Posterior vena cava (tissue), 2 donors: ENCODE measurements around the gene HDAC7. TPM values are rescaled to one million over a fixed set of nuclear protein-coding genes. Genes with fewer than 3 reads are reported as not detected.

Experiments
- DNase-seq: peaks from one replicate; pipeline ENCODE4 v3.0.0-alpha.2; 2020; ENCODE audit warnings: low spot score
- intact Hi-C, 2 donors: fragments of 100-400 bp; cut with DNase I; formaldehyde crosslinking; loops; one replicate each; pipeline versions ENCODE4 v1.14.1 to v1.14.2; 2022 to 2023
- total RNA-seq, 2 donors: library from RNA; stranded (reverse); fragmentation: NEBNext Ultra II Directional; extraction: Animal tissue kit (Norgen Biotek cat#: 25700); gene quantifications; one replicate each; pipeline ENCODE4 v1.2.1, GENCODE V29; 2021
- donor health status: DM: yes; HTN: yes; CAD: no.
- donor health status: DM: yes; HTN: yes; CAD: no.

HDAC7 gene
- total RNA-seq, 2 donors from 2014 or later = 111 to 126 TPM

- DNase-seq = peak; percentile 71
- intact Hi-C loops = loop anchor here (5.0 kb wide), 3 partner anchors 34 to 1784 kb away; partner anchors contain the start of gene SCAF11 (in 1 of the 2)
Observed at GRCh38 chr12:47776471-47777143, 43.1 kb downstream of the HDAC7 start.

GRCh38 chr12:47775100-47775911 is 44.4 kb downstream of the HDAC7 start:
- intact Hi-C loops = loop anchor here (5.0 kb wide), 3 partner anchors 33 to 1783 kb away; partner anchors contain the start of gene SCAF11 (in 1 of the 2)

GRCh38 chr12:47774663-47775062 is 45.0 kb downstream of the HDAC7 start:
- no peak for DNase-seq
- intact Hi-C loops = loop anchor here (5.0 kb wide), 3 partner anchors 32 to 1782 kb away; partner anchors contain the start of gene SCAF11 (in 1 of the 2)

More at GRCh38 chr12:47775100-47775911, 44.4 kb downstream of the HDAC7 start:
- DNase-seq = no peak

- DNase-seq = no peak
- intact Hi-C loops = no loop called here
Observed at GRCh38 chr12:47773858-47774580, 45.7 kb downstream of the HDAC7 start.

- intact Hi-C loops = no loop called here
- DNase-seq = peak; percentile 93
Observed at GRCh38 chr12:47773062-47773857, 46.4 kb downstream of the HDAC7 start, which contains the start of gene SLC48A1. TSS of gene SLC48A1 (plus strand) at chr12:47773238. CDS start at chr12:47773305, 67 bp downstream.

- intact Hi-C loops = no loop called here
- DNase-seq = no peak
Observed at GRCh38 chr12:47772738-47773061, 47.0 kb downstream of the HDAC7 start.

GRCh38 chr12:47772094-47772660 is 47.5 kb downstream of the HDAC7 start:
- intact Hi-C loops = no loop called here

GRCh38 chr12:47771304-47771703 is 48.4 kb downstream of the HDAC7 start:
- intact Hi-C loops = no loop called here
- DNase-seq = no peak

More at GRCh38 chr12:47772094-47772660, 47.5 kb downstream of the HDAC7 start:
- no peak for DNase-seq

GRCh38 chr12:47770086-47770726 is 49.5 kb downstream of the HDAC7 start:
- DNase-seq = no peak
- intact Hi-C loops = no loop called here

- intact Hi-C loops = no loop called here
- no peak for DNase-seq
Observed at GRCh38 chr12:47769234-47770085, 50.2 kb downstream of the HDAC7 start.

- DNase-seq = no peak
- intact Hi-C loops = no loop called here
Observed at GRCh38 chr12:47768323-47768811, 51.3 kb downstream of the HDAC7 start.

- intact Hi-C loops = no loop called here
- DNase-seq = no peak
Observed at GRCh38 chr12:47767216-47767724, 52.4 kb downstream of the HDAC7 start.

- no peak for DNase-seq
- intact Hi-C loops = no loop called here
Observed at GRCh38 chr12:47766502-47767215, 53.0 kb downstream of the HDAC7 start.

- DNase-seq = no peak
- intact Hi-C loops = no loop called here
Observed at GRCh38 chr12:47763481-47764346, 56.0 kb downstream of the HDAC7 start.

GRCh38 chr12:47762850-47763465 is 56.7 kb downstream of the HDAC7 start:
- intact Hi-C loops = no loop called here
- DNase-seq = no peak
